Adipocyte (in vitro differentiated cells): ENCODE measurements around the gene C2orf92.

ENCODE experiments used
- DNase-seq: peaks from one replicate; pipeline ENCODE4 v3.0.0-alpha.2; 2015; ENCODE audit warnings: low read depth
- H3K27me3 ChIP-seq: replicated peaks from 2 replicates; pipeline ENCODE4 v1.7.0; 2013; ENCODE audit warnings: mild to moderate bottlenecking, low read length, moderate library complexity; ENCODE audit not compliant: control insufficient read depth, insufficient read depth
- H3K36me3 ChIP-seq: 2 replicates; pipeline ENCODE4 v1.7.0; 2013; ENCODE audit warnings: low read length, mild to moderate bottlenecking, moderate library complexity; ENCODE audit not compliant: control insufficient read depth, insufficient read depth, severe bottlenecking
- H3K4me1 ChIP-seq: 2 replicates; pipeline ENCODE4 v1.7.0; 2013; ENCODE audit warnings: mild to moderate bottlenecking, low read length, moderate library complexity; ENCODE audit not compliant: control insufficient read depth, insufficient read depth
- H3K4me3 ChIP-seq: 2 replicates; pipeline ENCODE4 v1.7.0; 2013; ENCODE audit warnings: mild to moderate bottlenecking, low read length, moderate library complexity
- H3K9ac ChIP-seq: 2 replicates; pipeline ENCODE4 v1.7.0; 2013; ENCODE audit warnings: mild to moderate bottlenecking, low read length, moderate library complexity
- H3K9me3 ChIP-seq: 2 replicates; pipeline ENCODE4 v1.7.0; 2013; ENCODE audit warnings: mild to moderate bottlenecking, low read length, moderate library complexity; ENCODE audit not compliant: control insufficient read depth

Gene C2orf92

DNA sequence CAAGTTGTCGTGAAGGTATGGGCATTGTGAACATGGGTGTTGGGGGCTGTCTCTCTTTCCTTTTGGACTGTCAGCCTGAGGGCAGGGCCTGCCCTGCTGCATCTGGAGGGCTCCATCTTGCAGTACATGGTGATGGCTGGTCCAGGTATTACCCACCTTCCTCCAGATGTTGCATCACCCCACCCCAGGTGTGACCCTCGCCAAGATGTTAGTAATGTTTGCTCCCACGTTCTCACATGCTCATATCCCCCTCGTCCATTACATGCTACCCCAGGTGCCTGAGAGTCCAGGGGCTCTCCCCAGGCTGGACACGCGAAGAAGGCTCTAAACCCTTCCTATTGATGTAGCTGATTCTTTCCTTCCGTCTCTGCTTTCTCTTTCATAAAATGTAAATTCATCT is 57.8 kb downstream of the C2orf92 start:
- Histone ChIP-seq H3K9ac (no peak overlapping the region), H3K4me1 (no peaks in the 10 kb centered on the region), H3K27me3 (peaks cover 14% of the 10 kb centered on the region), H3K9me3 (peaks cover 12% of the 10 kb centered on the region), H3K4me3 (no peak overlapping the region), H3K36me3 (no peaks in the 10 kb centered on the region)
- no peak for DNase-seq

DNA sequence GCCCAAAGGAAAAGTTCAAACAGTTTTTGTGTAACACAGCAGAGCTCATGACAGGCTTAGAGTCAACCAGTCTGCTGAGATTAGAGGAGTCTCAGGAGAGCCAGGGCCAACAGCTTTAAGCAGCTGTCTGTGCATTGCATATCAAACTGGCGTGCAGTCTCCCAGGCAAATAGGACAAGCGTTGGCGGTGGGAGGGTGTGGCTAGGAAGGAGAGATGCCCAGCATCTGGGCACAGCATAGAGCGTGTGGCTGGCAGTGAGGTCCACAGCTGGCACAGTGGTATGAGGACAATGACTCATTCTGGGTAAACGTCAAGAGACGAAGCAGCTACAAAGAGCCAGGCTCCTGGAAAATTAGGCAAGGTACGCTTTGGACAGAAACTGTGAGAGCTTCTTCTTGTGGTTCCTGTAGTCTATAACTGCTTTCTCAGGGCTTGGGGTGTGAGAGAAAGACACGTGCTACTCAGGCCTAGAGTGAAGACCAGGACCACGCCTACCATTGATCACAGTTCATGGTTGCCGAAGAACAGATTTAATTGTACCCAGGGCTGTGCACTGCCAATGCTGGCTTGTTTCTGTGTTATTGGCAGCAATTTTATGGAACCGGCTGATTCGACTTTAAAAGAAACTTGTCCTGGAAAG is 58.7 kb downstream of the C2orf92 start:
- H3K9me3 ChIP-seq, result peaks cover 12% of the 10 kb centered on the region
- no peaks in the 10 kb centered on the region for H3K36me3 ChIP-seq
- H3K27me3 ChIP-seq, result peaks cover 14% of the 10 kb centered on the region
- H3K9ac ChIP-seq, result no peak overlapping the region
- no peaks in the 10 kb centered on the region for H3K4me1 ChIP-seq
- no peak overlapping the region for H3K4me3 ChIP-seq
- no peak for DNase-seq

DNA sequence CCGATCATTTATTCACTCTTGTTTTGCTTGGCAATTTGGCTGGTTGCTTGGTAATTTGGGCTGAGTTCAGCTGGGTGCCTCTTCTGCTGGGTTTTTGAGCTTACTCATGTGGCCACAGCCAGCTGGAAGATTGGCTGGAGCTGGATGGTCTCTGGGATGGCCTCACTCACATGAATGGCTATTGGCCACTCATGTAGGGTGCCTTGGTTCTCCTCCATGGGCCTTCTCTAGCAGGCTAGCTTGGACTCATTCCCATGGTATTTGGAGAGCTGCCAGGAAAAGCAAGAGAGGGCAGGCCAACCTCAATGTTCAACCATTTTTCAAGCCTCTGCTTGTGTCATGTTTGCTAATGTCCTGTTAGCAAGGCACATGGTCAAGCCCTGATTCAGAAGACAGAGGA is 60.7 kb downstream of the C2orf92 start:
- no peaks in the 10 kb centered on the region for H3K4me1 ChIP-seq
- no peaks in the 10 kb centered on the region for H3K36me3 ChIP-seq
- H3K27me3 ChIP-seq, result peaks cover 10% of the 10 kb centered on the region
- H3K9ac ChIP-seq, result no peak overlapping the region
- H3K9me3 ChIP-seq, result peaks cover 12% of the 10 kb centered on the region
- H3K4me3 ChIP-seq, result no peak overlapping the region
- no peak for DNase-seq

- H3K9ac ChIP-seq, result no peak overlapping the region
- no peak for DNase-seq
- H3K4me1 ChIP-seq, result no peaks in the 10 kb centered on the region
- H3K36me3 ChIP-seq, result no peaks in the 10 kb centered on the region
- peaks cover 8% of the 10 kb centered on the region for H3K27me3 ChIP-seq
- H3K4me3 ChIP-seq, result no peak overlapping the region
- peaks cover 12% of the 10 kb centered on the region for H3K9me3 ChIP-seq
Observed at GRCh38 chr2:97731274-97732020, 61.9 kb downstream of the C2orf92 start.

DNA sequence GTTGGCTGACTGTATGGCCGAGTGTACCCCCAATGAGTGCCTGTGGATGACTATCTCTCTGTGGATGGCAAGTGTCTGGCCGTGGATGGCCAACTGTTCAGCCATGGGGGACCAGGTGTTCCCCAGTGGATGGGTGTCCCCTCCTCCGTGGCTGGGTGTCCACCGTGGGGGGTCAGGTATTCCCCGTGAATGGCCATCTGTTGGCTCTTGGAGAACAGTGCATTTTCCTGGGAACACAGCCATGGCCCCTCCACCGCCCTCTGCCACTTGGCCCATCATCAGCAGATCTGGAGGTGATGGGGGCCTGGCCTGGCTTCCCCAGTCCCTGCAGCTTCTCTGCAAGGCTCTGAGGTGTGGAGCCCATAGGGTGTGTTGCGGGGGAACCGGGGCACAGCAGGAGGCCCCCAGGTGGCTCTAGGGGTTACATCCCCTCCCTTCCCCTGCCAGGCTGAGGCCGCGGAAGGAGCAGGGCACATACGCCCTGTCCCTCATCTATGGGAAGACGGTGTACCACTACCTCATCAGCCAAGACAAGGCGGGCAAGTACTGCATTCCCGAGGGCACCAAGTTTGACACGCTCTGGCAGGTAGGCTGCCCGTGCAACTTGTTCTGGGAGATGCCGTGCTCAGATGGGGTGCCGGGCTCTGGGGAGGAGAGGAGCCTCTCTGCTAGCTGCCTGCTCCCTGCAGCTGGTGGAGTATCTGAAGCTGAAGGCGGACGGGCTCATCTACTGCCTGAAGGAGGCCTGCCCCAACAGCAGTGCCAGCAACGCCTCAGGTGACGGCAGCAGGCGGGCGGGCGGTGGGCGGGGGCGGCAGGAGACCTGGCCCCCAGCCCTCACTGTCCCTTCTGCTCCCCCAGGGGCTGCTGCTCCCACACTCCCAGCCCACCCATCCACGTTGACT is 63.2 kb downstream of the C2orf92 start:
- no peak overlapping the region for H3K9ac ChIP-seq
- peaks cover 6% of the 10 kb centered on the region for H3K9me3 ChIP-seq
- H3K27me3 ChIP-seq, result peaks cover 8% of the 10 kb centered on the region
- DNase-seq, result no peak
- no peaks in the 10 kb centered on the region for H3K36me3 ChIP-seq
- H3K4me3 ChIP-seq, result no peak overlapping the region
- no peaks in the 10 kb centered on the region for H3K4me1 ChIP-seq

DNA sequence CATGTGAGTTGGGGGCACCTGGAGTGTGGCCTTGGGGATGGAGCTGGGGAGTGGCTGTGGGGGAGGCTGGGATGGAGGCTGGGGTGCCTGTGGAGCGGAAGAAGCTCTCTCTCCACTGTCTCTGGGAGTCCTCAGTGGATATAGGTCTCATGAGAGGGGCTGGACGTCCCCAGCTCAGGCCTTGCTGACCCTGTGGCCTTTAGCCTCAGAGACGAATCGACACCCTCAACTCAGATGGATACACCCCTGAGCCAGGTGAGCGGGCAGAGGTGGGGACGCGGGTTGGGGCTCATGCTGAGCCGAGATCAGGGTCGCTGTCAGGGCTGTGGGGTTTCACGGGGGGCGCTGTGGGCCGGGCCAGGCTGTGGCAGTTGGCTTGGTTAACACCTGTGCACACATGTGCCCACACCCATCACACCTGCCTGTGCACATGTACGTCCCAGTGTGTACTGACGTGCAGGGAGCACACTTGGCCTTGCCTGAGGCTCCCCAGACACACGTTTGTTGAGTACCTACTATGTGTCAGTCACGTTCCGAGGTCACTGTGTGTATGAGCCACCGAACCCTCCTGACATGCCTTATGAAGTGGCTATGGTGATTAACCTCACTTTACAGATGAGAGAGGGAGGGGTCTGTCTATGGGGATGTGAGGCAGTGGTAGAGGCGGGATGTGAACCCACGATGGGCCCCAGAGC is 64.0 kb downstream of the C2orf92 start:
- Histone ChIP-seq H3K4me3 (no peak overlapping the region), H3K9me3 (peaks cover 6% of the 10 kb centered on the region), H3K9ac (no peak overlapping the region), H3K36me3 (no peaks in the 10 kb centered on the region), H3K27me3 (peaks cover 8% of the 10 kb centered on the region), H3K4me1 (no peaks in the 10 kb centered on the region)
- DNase-seq, result no peak

DNA sequence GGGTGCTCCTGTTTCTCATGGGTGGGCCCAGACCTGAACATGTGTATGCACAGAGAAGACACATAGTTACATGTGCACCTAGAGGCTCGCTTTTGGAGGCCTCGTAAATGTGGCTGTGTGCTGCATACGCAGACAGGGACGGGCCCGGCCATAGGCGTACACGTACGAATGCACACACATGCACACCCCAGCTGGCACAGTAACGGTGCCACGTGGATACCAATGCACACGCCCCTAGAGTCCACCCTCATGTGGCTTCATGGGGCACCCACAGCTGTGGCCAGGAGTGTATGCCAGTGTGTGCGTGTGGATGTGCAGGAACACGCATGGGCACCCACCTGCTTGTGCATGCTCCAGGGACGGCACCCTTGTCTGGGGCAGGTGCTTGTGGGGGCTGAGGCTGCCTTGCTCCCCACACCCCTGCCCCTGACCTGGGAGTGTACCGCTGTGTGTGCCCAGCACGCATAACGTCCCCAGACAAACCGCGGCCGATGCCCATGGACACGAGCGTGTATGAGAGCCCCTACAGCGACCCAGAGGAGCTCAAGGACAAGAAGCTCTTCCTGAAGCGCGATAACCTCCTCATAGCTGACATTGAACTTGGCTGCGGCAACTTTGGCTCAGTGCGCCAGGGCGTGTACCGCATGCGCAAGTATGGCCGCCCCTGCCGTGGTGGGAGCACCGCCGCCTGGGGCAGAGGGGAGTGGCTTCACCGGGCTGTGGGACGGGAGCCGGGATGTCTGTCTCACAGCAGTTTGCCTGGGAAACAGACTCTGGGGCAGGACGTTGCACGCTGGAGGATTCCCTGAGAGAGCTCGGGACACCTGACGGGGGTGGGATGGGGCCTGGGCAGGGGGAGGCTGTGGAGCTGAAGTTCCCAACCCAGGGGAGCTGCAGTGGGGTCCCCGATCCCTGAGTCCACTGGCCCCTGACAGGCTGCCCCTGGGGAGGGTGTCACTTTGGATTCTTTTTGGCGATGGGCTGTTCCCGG is 64.8 kb downstream of the C2orf92 start:
- Histone ChIP-seq H3K27me3 (peaks cover 8% of the 10 kb centered on the region), H3K4me3 (no peak overlapping the region), H3K9ac (no peak overlapping the region), H3K4me1 (no peaks in the 10 kb centered on the region), H3K36me3 (no peaks in the 10 kb centered on the region), H3K9me3 (peaks cover 6% of the 10 kb centered on the region)
- no peak for DNase-seq

DNA sequence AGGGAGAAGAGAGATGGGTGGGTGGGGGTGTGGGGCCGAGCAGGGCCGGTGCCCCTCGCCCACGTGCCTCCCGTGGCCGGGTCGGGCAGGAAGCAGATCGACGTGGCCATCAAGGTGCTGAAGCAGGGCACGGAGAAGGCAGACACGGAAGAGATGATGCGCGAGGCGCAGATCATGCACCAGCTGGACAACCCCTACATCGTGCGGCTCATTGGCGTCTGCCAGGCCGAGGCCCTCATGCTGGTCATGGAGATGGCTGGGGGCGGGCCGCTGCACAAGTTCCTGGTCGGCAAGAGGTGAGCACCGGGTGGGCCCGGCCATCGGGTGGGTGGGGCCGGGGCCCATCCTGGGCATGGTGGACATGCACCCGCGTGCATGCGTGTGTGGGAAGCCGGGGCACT is 65.6 kb downstream of the C2orf92 start:
- Histone ChIP-seq H3K4me3 (no peak overlapping the region), H3K36me3 (no peaks in the 10 kb centered on the region), H3K27me3 (peaks cover 8% of the 10 kb centered on the region), H3K9ac (no peak overlapping the region), H3K4me1 (no peaks in the 10 kb centered on the region), H3K9me3 (peaks cover 4% of the 10 kb centered on the region)
- no peak for DNase-seq

GRCh38 chr2:97736185-97736584 is 66.7 kb downstream of the C2orf92 start:
- Histone ChIP-seq H3K4me1 (no peaks in the 10 kb centered on the region), H3K9me3 (no peaks in the 10 kb centered on the region), H3K27me3 (peaks cover 8% of the 10 kb centered on the region), H3K4me3 (no peak overlapping the region), H3K36me3 (no peaks in the 10 kb centered on the region), H3K9ac (no peak overlapping the region)
- DNase-seq, result no peak

- no peaks in the 10 kb centered on the region for H3K4me1 ChIP-seq
- H3K9me3 ChIP-seq, result no peaks in the 10 kb centered on the region
- H3K36me3 ChIP-seq, result no peaks in the 10 kb centered on the region
- H3K27me3 ChIP-seq, result peaks cover 8% of the 10 kb centered on the region
- DNase-seq, result no peak
- no peak overlapping the region for H3K4me3 ChIP-seq
- H3K9ac ChIP-seq, result no peak overlapping the region
Observed at GRCh38 chr2:97736608-97737330, 67.3 kb downstream of the C2orf92 start.
